CD4-positive, alpha-beta T cell (primary cell): ENCODE data around the gene ACAP1. TPM values are rescaled to one million over a fixed set of nuclear protein-coding genes. Genes with fewer than 3 reads are reported as not detected.

Experiments used
- ATAC-seq: fragments of 200-7000 bp; cut with Tn5 transposase; one replicate; pipeline ENCODE4 v1.10.0; 2022; ENCODE audit warnings: mild to moderate bottlenecking; ENCODE audit not compliant: poor library complexity
- CTCF ChIA-PET: fragments of 350-600 bp; sonication (Branson Sonifier 250); formaldehyde crosslinking; loops from one replicate; lab custom pipeline; 2021; ENCODE audit warnings: antibody characterized with exemption, inconsistent platforms; lab: Charles Lee
- POLR2A ChIA-PET: fragments of 350-600 bp; sonication (Branson Sonifier 250); formaldehyde crosslinking; loops from one replicate; lab custom pipeline; 2021; ENCODE audit warnings: antibody characterized with exemption, inconsistent platforms; lab: Charles Lee
- DNase-seq, 14 experiments: peaks; one replicate each; pipeline ENCODE4 v3.0.0-alpha.2; 2013 to 2020; ENCODE audit warnings: mixed read lengths in 2 of 14
- H3K27ac ChIP-seq, 2 donors: one replicate each; pipeline versions ENCODE4 v1.5.1 to v1.7.0; 2013; ENCODE audit warnings: low read length in 2 of 2, low read depth in 1 of 2, mild to moderate bottlenecking in 1 of 2
- H3K27me3 ChIP-seq, 2 experiments: 1 replicate in 1 of 2; 2 replicates in 1 of 2; pipeline versions ENCODE4 v1.6.1 to v1.7.0; 2013; ENCODE audit warnings: low read length in 2 of 2, control low read depth in 1 of 2, mild to moderate bottlenecking in 1 of 2, moderate library complexity in 1 of 2; ENCODE audit not compliant: insufficient read depth in 2 of 2, control insufficient read depth in 1 of 2
- H3K36me3 ChIP-seq: one replicate; pipeline ENCODE4 v1.6.1; 2013; ENCODE audit warnings: low read length, control low read depth; ENCODE audit not compliant: insufficient read depth
- H3K4me1 ChIP-seq: one replicate; pipeline ENCODE4 v1.6.1; 2013; ENCODE audit warnings: low read length, control low read depth; ENCODE audit not compliant: insufficient read depth
- H3K4me3 ChIP-seq: one replicate; pipeline ENCODE4 v1.5.1; 2013; ENCODE audit warnings: mild to moderate bottlenecking, low read length, moderate library complexity
- H3K9me3 ChIP-seq, 2 experiments: 1 replicate in 1 of 2; 2 replicates in 1 of 2; pipeline versions ENCODE4 v1.6.1 to v1.7.0; 2013; ENCODE audit warnings: low read length in 2 of 2, mild to moderate bottlenecking in 2 of 2, control low read depth in 1 of 2, moderate library complexity in 1 of 2; ENCODE audit not compliant: control insufficient read depth in 1 of 2, insufficient read depth in 1 of 2
- H3K27ac Mint-ChIP-seq: one replicate; pipeline ENCODE4 v1.8.0; 2020; ENCODE audit warnings: mixed read lengths
- H3K27me3 Mint-ChIP-seq: one replicate; pipeline ENCODE4 v1.8.0; 2021; ENCODE audit warnings: mixed read lengths
- H3K36me3 Mint-ChIP-seq: one replicate; pipeline ENCODE4 v1.8.0; 2021; ENCODE audit warnings: low read depth, mixed read lengths
- H3K4me1 Mint-ChIP-seq: one replicate; pipeline ENCODE4 v1.8.0; 2021; ENCODE audit warnings: low read depth, mixed read lengths
- H3K4me3 Mint-ChIP-seq: one replicate; pipeline ENCODE4 v1.8.0; 2020; ENCODE audit warnings: mild to moderate bottlenecking, mixed read lengths
- H3K9me3 Mint-ChIP-seq: one replicate; pipeline ENCODE4 v1.8.0; 2020; ENCODE audit warnings: mixed read lengths
- CTCF ChIP-seq: fragments of 200-600 bp; IDR thresholded peaks from one replicate; pipeline ENCODE4 v1.8.0; 2022; ENCODE audit warnings: antibody characterized with exemption, mild to moderate bottlenecking
- intact Hi-C, 2 experiments: fragments of 100-400 bp; cut with DNase I in 1 of 2; cut with micrococcal nuclease in 1 of 2; formaldehyde crosslinking; loops; one replicate each; pipeline versions ENCODE4 v1.15.1 to v1.9.0; 2023 to 2025; cut with DNase I, micrococcal nuclease
- total RNA-seq, 174 experiments: library from RNA in 2 of 174; stranded (reverse) in 2 of 174; gene quantifications; one replicate each; pipeline ENCODE4 v1.2.3 and lab custom pipeline; 2021 to 2026

The ACAP1 gene
- total RNA-seq, 2 experiments from 2014 or later, result 565 to 575 TPM

GRCh38 chr17:7388856-7389255 lies 52.5 kb downstream of the ACAP1 start:
- DNase-seq, result peak in 1 of 14 experiments; percentile 12
- Mint-ChIP-seq H3K36me3 (peaks cover 74% of the 10 kb centered on the region), H3K4me3 (no peak overlapping the region), H3K27ac (no peak overlapping the region), H3K4me1 (peaks cover 29% of the 10 kb centered on the region), H3K27me3 (no peaks in the 10 kb centered on the region), H3K9me3 (no peaks in the 10 kb centered on the region)
- no peaks in the 10 kb centered on the region for H3K27me3 ChIP-seq
- no peaks in the 10 kb centered on the region for H3K9me3 ChIP-seq
- intact Hi-C loops, result loop anchor here in 1 of 2 experiments (10.0 kb wide), 1 partner anchor 46 kb away; the partner anchor contains the start of genes FGF11 and TMEM102
- ChIA-PET CTCF (no interaction called here), POLR2A (interaction anchor here (1.3 kb wide), 1 partner anchor 15 kb away, joined by 3 read pairs; the partner anchor contains the start of gene TMEM256)
- no peak for TF ChIP-seq CTCF
- peaks cover 55% of the 10 kb centered on the region for H3K36me3 ChIP-seq
- H3K27ac ChIP-seq, result no peak overlapping the region
- H3K4me1 ChIP-seq, result peaks cover 52% of the 10 kb centered on the region
- H3K4me3 ChIP-seq, result no peak overlapping the region
- ATAC-seq, result no peak

- ATAC-seq (no peak), DNase-seq (peak in 1 of 14 experiments; percentile 9)
- no peaks in the 10 kb centered on the region for H3K9me3 ChIP-seq
- H3K36me3 ChIP-seq, result peaks cover 55% of the 10 kb centered on the region
- H3K4me3 Mint-ChIP-seq, result no peak overlapping the region
- TF ChIP-seq CTCF, result no peak
- peaks cover 73% of the 10 kb centered on the region for H3K36me3 Mint-ChIP-seq
- ChIA-PET CTCF (no interaction called here), POLR2A (no interaction called here)
- intact Hi-C loops, result loop anchor here (5.0 to 10.0 kb wide), 2 partner anchors 42 to 45 kb away; partner anchors contain the start of genes FGF11 (in 1 of the 2) and TMEM102 (in 1 of the 2)
- H3K27ac Mint-ChIP-seq, result peak overlapping the region; percentile 39
- peaks cover 31% of the 10 kb centered on the region for H3K4me1 Mint-ChIP-seq
- H3K4me1 ChIP-seq, result peaks cover 48% of the 10 kb centered on the region
- no peaks in the 10 kb centered on the region for H3K27me3 ChIP-seq
- H3K27me3 Mint-ChIP-seq, result no peaks in the 10 kb centered on the region
- no peaks in the 10 kb centered on the region for H3K9me3 Mint-ChIP-seq
- H3K4me3 ChIP-seq, result no peak overlapping the region
- no peak overlapping the region for H3K27ac ChIP-seq
These were observed 53.9 kb downstream of the ACAP1 start for GRCh38 chr17:7389924-7390910.

GRCh38 chr17:7391307-7391706 lies 55.0 kb downstream of the ACAP1 start:
- POLR2A ChIA-PET, result no interaction called here

More at GRCh38 chr17:7391307-7391706, 55.0 kb downstream of the ACAP1 start:
- no peak for ATAC-seq
- H3K27me3 ChIP-seq, result no peaks in the 10 kb centered on the region
- H3K36me3 Mint-ChIP-seq, result peaks cover 66% of the 10 kb centered on the region
- no peaks in the 10 kb centered on the region for H3K9me3 ChIP-seq
- peak overlapping the region; percentile 45 for H3K4me3 Mint-ChIP-seq
- H3K9me3 Mint-ChIP-seq, result no peaks in the 10 kb centered on the region
- H3K4me3 ChIP-seq, result no peak overlapping the region
- CTCF ChIA-PET, result no interaction called here
- H3K36me3 ChIP-seq, result peaks cover 55% of the 10 kb centered on the region
- intact Hi-C loops, result loop anchor here in 1 of 2 experiments (5.0 kb wide), 1 partner anchor 41 kb away; no protein-coding TSS in a partner anchor
- peak overlapping the region; percentile 75 for H3K27ac Mint-ChIP-seq
- DNase-seq, result no peak
- no peak for TF ChIP-seq CTCF
- peaks cover 36% of the 10 kb centered on the region for H3K4me1 Mint-ChIP-seq
- no peak overlapping the region for H3K27ac ChIP-seq
- H3K27me3 Mint-ChIP-seq, result no peaks in the 10 kb centered on the region
- peaks cover 49% of the 10 kb centered on the region for H3K4me1 ChIP-seq
